SK-N-SH (cell line): Measurements from ENCODE around the gene HYAL1. TPM values are rescaled to one million over a fixed set of nuclear protein-coding genes. Genes with fewer than 3 reads are reported as not detected.

ENCODE experiments used
- CTCF ChIA-PET: fragments of 300-600, 350-600 bp; formaldehyde crosslinking; extraction: SDS; loops from one replicate; lab custom pipeline; 2021; lab: Yijun Ruan, JAX
- POLR2A ChIA-PET: fragments of 350-600 bp; sonication (Branson Sonifier 250); formaldehyde crosslinking; extraction: SDS; loops from one replicate; lab custom pipeline; 2020; ENCODE audit warnings: antibody characterized with exemption, inconsistent platforms; lab: Yijun Ruan, JAX
- DNase-seq: peaks from one replicate; pipeline ENCODE4 v3.0.0; 2012
- H2AFZ ChIP-seq: fragments of 200-600 bp; sonication (generic); 2 replicates; pipeline ENCODE4 v1.8.1; 2016; ENCODE audit warnings: antibody characterized with exemption, mild to moderate bottlenecking, low read depth
- H3F3A ChIP-seq: fragments of 200-600 bp; sonication (generic); replicated peaks from 2 replicates; pipeline ENCODE3; 2016; ENCODE audit warnings: antibody characterized with exemption, mild to moderate bottlenecking; ENCODE audit not compliant: insufficient read depth
- H3K27ac ChIP-seq, 2 experiments: fragments of 200-500 bp in 1 of 2; fragments of 200-600 bp in 1 of 2; sonication (Bioruptor generic) in 1 of 2; sonication (generic), shearing (Covaris generic) in 1 of 2; 2 replicates each; pipeline versions ENCODE4 v1.5.1 to v1.6.1; 2014 to 2016; ENCODE audit warnings: low read depth in 2 of 2, inconsistent platforms in 1 of 2, low read length in 1 of 2, mild to moderate bottlenecking in 1 of 2, mixed read lengths in 1 of 2
- H3K27me3 ChIP-seq: fragments of 200-600 bp; sonication (generic), shearing (Covaris generic); 2 replicates; pipeline ENCODE4 v1.6.1; 2016; ENCODE audit warnings: mixed run types; ENCODE audit not compliant: insufficient read depth
- H3K36me3 ChIP-seq, 2 experiments: fragments of 200-500 bp in 1 of 2; fragments of 200-600 bp in 1 of 2; sonication (Bioruptor generic) in 1 of 2; sonication (generic) in 1 of 2; replicated peaks in 1 of 2; 2 replicates each; pipeline versions ENCODE3 to v1.5.1; 2014 to 2016; ENCODE audit warnings: low read length in 1 of 2, mild to moderate bottlenecking in 1 of 2; ENCODE audit not compliant: insufficient read depth in 2 of 2, control insufficient read depth in 1 of 2
- H3K4me1 ChIP-seq, 2 experiments: fragments of 200-500 bp in 1 of 2; fragments of 200-600 bp in 1 of 2; sonication (Bioruptor generic) in 1 of 2; sonication (generic), shearing (Covaris generic) in 1 of 2; 2 replicates each; pipeline versions ENCODE4 v1.5.1 to v1.6.1; 2014 to 2016; ENCODE audit warnings: low read depth in 1 of 2, low read length in 1 of 2, mixed run types in 1 of 2; ENCODE audit not compliant: insufficient read depth in 2 of 2, control insufficient read depth in 1 of 2
- H3K4me2 ChIP-seq: fragments of 200-600 bp; sonication (generic), shearing (Covaris generic); 2 replicates; pipeline ENCODE4 v1.6.1; 2017; ENCODE audit warnings: mixed run types
- H3K4me3 ChIP-seq, 2 experiments: fragments of 200-500 bp in 1 of 2; fragments of 200-600 bp in 1 of 2; sonication (Bioruptor generic) in 1 of 2; sonication (generic), shearing (Covaris generic) in 1 of 2; 2 replicates each; pipeline versions ENCODE4 v1.5.1 to v1.8.1; 2014 to 2016; ENCODE audit warnings: low read depth in 2 of 2, inconsistent platforms in 1 of 2, low read length in 1 of 2, mild to moderate bottlenecking in 1 of 2, mixed read lengths in 1 of 2, moderate library complexity in 1 of 2
- H3K79me2 ChIP-seq: fragments of 200-600 bp; sonication (generic); 2 replicates; pipeline ENCODE4 v1.8.1; 2017; ENCODE audit warnings: mild to moderate bottlenecking; ENCODE audit not compliant: insufficient read depth
- H3K9ac ChIP-seq: fragments of 200-600 bp; sonication (generic); 2 replicates; pipeline ENCODE4 v1.6.1; 2017; ENCODE audit warnings: mixed run types
- H3K9me2 ChIP-seq: fragments of 200-600 bp; sonication (generic); 2 replicates; pipeline ENCODE4 v1.6.1; 2017; ENCODE audit warnings: mixed run types
- H3K9me3 ChIP-seq: fragments of 200-600 bp; sonication (generic); 2 replicates; pipeline ENCODE4 v1.6.1; 2017; ENCODE audit warnings: mixed run types, mild to moderate bottlenecking, moderate library complexity
- H4K20me1 ChIP-seq: fragments of 200-600 bp; sonication (generic); 2 replicates; pipeline ENCODE4 v1.6.1; 2017; ENCODE audit warnings: mild to moderate bottlenecking, mixed run types; ENCODE audit not compliant: insufficient read depth
- CHD2 ChIP-seq: fragments of 150-350 bp; IDR thresholded peaks from 2 replicates; pipeline ENCODE4 v1.6.1; 2018; ENCODE audit warnings: low read length; ENCODE audit not compliant: partially characterized antibody
- CTCF ChIP-seq: fragments of 200-600 bp; sonication (generic); IDR thresholded peaks from 2 replicates; pipeline ENCODE4 v1.6.1; 2017; ENCODE audit warnings: antibody characterized with exemption, mild to moderate bottlenecking, moderate library complexity
- ELF1 ChIP-seq: IDR thresholded peaks from 2 replicates; pipeline ENCODE4 v1.4.0; 2012
- EZH2phosphoT487 ChIP-seq: fragments of 200-600 bp; sonication (generic); IDR thresholded peaks from 2 replicates; pipeline ENCODE4 v1.6.1; 2017; ENCODE audit warnings: low read depth, mixed run types, mild to moderate bottlenecking, antibody characterized with exemption, moderate library complexity, borderline replicate concordance
- FOSL2 ChIP-seq: IDR thresholded peaks from 2 replicates; pipeline ENCODE4 v1.4.0; 2012; ENCODE audit warnings: low read depth, mild to moderate bottlenecking, moderate library complexity, borderline replicate concordance
- GABPA ChIP-seq: IDR thresholded peaks from 2 replicates; pipeline ENCODE4 v1.4.0; 2012; ENCODE audit warnings: low read depth, mild to moderate bottlenecking
- GATA2 ChIP-seq: sonication (generic); formaldehyde crosslinking; IDR thresholded peaks from 2 replicates; pipeline ENCODE4 v1.5.0; 2020; ENCODE audit warnings: mild to moderate bottlenecking, missing genetic modification reagents
- JUND ChIP-seq: IDR thresholded peaks from 2 replicates; pipeline ENCODE4 v1.4.0; 2012
- MEF2A ChIP-seq: IDR thresholded peaks from 2 replicates; pipeline ENCODE4 v1.4.0; 2012; ENCODE audit warnings: low read depth, borderline replicate concordance
- MXI1 ChIP-seq: IDR thresholded peaks from 2 replicates; pipeline ENCODE4 v1.6.1; 2012; ENCODE audit warnings: mild to moderate bottlenecking, low read depth, low read length, improper control_type of control experiment
- NRF1 ChIP-seq: IDR thresholded peaks from 2 replicates; pipeline ENCODE4 v1.6.1; 2012; ENCODE audit warnings: low read depth, mild to moderate bottlenecking, low read length
- POLR2AphosphoS5 ChIP-seq: IDR thresholded peaks from 2 replicates; pipeline ENCODE4 v1.6.1; 2012; ENCODE audit warnings: low read depth, low read length
- RAD21 ChIP-seq: IDR thresholded peaks from 2 replicates; pipeline ENCODE4 v1.6.1; 2012; ENCODE audit warnings: mild to moderate bottlenecking, low read length
- RFX5 ChIP-seq: IDR thresholded peaks from 2 replicates; pipeline ENCODE4 v1.6.1; 2012; ENCODE audit warnings: mild to moderate bottlenecking, improper control_type of control experiment, low read length
- RXRA ChIP-seq: IDR thresholded peaks from 2 replicates; pipeline ENCODE4 v1.4.0; 2012; ENCODE audit warnings: low read depth, mild to moderate bottlenecking, borderline replicate concordance
- SMC3 ChIP-seq: IDR thresholded peaks from 2 replicates; pipeline ENCODE4 v1.6.1; 2012; ENCODE audit warnings: low read depth, low read length, improper control_type of control experiment
- TAF1 ChIP-seq: IDR thresholded peaks from 2 replicates; pipeline ENCODE4 v1.6.1; 2012; ENCODE audit warnings: low read depth, mild to moderate bottlenecking, low read length, moderate library complexity, borderline replicate concordance
- TCF12 ChIP-seq: IDR thresholded peaks from 2 replicates; pipeline ENCODE4 v1.4.0; 2012
- TEAD4 ChIP-seq: IDR thresholded peaks from 2 replicates; pipeline ENCODE4 v1.4.0; 2012; ENCODE audit warnings: mild to moderate bottlenecking, borderline replicate concordance; ENCODE audit not compliant: insufficient read depth
- ZBTB33 ChIP-seq: IDR thresholded peaks from 2 replicates; pipeline ENCODE4 v1.4.0; 2012; ENCODE audit warnings: low read depth, borderline replicate concordance
- WGBS: methylation state at CpG from one replicate; pipeline ENCODE4 v1.1.6; 2017; ENCODE audit warnings: low lambda C conversion rate; 5-methylcytosine and 5-hydroxymethylcytosine counted together
- polyA plus RNA-seq, 3 experiments: library from polyadenylated mRNA; depleted of rRNA; stranded (reverse); fragments of >200 nt; gene quantifications; 2 replicates each; pipeline ENCODE4 v1.2.3, GENCODE V29; 2012
- TF ChIP-seq, protein P1 (sequence below): IDR thresholded peaks from 2 replicates; pipeline ENCODE4 v1.4.0; 2012; ENCODE audit warnings: low read depth

Gene HYAL1
- polyA plus RNA-seq, 1 of the 3 experiments (the other 2 are of a cell fraction) = 0.30 TPM

DNA sequence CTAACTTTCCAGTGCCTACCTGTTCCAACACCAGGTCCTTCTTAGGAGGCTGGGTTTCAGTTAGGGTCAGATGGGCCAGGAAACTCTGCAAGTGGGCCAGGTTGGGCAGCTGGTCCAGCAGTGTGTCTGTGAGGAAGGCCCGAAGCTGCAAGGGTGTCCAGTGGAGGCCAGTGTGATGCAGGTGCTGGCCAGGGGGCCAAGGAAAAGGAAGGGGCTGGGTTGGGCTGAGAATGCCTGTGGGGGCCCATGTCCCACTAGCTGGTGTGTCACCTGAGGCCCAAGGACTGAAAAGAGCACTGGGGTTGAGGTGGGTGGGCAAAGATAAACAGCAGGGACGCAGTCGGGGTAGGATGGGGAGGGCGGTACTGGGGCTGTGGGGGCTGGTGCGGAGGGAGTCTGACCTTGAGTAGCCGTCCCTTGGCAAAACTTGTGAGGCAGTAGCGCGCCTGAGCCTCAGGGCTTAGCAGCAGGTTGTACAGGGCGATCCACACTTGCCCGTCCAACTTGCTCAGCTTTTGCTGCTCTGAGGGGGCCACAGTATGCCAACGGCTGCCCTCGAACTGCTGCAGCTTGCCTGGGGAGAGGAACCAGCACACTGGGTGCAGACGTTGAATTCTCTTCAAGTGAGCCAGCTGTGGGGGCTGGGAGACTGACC, 38.7 kb upstream of the HYAL1 start:
- WGBS = 80% methylated on average over 6 of the region's 13 CpGs
- CTCF ChIA-PET = interaction anchor here (1.3 to 4.7 kb wide), 4 partner anchors 8 to 219 kb away, joined by 3 to 26 read pairs (median 5); partner anchors contain the start of gene NPRL2
- H2AFZ ChIP-seq = no peak overlapping the region

DNA sequence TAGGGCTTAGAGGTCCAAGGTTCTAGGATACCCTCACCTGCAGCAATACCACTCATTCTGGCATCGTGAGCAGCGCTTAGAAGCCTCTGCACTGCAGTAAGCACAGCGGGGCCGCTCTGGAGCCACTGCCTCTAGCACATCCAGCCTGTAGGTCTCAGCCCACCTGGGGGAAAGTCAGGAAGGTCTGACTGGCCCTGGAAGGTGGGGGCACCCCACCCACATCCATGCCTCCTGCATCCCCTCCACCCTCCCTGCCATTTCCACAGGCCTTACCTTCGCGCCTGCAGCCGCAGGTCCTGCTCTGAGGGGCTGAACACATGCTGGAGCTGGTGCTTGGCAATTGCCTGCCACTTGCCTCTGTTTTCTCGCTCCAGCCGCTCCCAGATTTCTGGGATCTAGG, 38.2 kb upstream of the HYAL1 start:
- Histone ChIP-seq H3K79me2 (peaks cover 15% of the 10 kb centered on the region), H4K20me1 (no peaks in the 10 kb centered on the region), H2AFZ (no peak overlapping the region), H3K4me3 (no peak overlapping the region), H3K4me2 (no peak overlapping the region), H3K9me2 (no peaks in the 10 kb centered on the region), H3K4me1 (peaks cover 5 to 14% of the 10 kb centered on the region in 2 experiments; a peak in 2 of 4 replicates), H3K27me3 (no peaks in the 10 kb centered on the region), H3K9me3 (no peaks in the 10 kb centered on the region), H3K9ac (no peak overlapping the region), H3F3A (no peaks in the 10 kb centered on the region), H3K36me3 (no peaks in the 10 kb centered on the region), H3K27ac (no peak overlapping the region)
- TF ChIP-seq FOSL2 (no peak), RXRA (no peak), TEAD4 (no peak), EZH2phosphoT487 (no peak), MXI1 (no peak), RAD21 (no peak), TAF1 (no peak), CTCF (no peak), RFX5 (no peak), CHD2 (no peak), TCF12 (no peak), NRF1 (no peak), JUND (no peak), GABPA (no peak), GATA2 (CRISPR knock-in tag) (no peak), MEF2A (no peak), ELF1 (no peak), POLR2AphosphoS5 (no peak)
- TF ChIP-seq, protein P1, sequence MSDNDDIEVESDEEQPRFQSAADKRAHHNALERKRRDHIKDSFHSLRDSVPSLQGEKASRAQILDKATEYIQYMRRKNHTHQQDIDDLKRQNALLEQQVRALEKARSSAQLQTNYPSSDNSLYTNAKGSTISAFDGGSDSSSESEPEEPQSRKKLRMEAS = no peak
- WGBS = 97% methylated on average over 7 of the region's 9 CpGs
- no peak for DNase-seq
- POLR2A ChIA-PET = no interaction called here
- CTCF ChIA-PET = interaction anchor here (1.3 to 4.7 kb wide), 3 partner anchors 9 to 220 kb away, joined by 3 to 26 read pairs (median 3); partner anchors contain the start of gene NPRL2

More for the DNA sequence above, 38.7 kb upstream of the HYAL1 start:
- Histone ChIP-seq H3K9ac (no peak overlapping the region), H3K4me2 (no peak overlapping the region), H3K9me3 (no peaks in the 10 kb centered on the region), H3K4me3 (no peak overlapping the region), H3K79me2 (peaks cover 9% of the 10 kb centered on the region; the same call in 1 of the 2 replicates), H3K27ac (no peak overlapping the region), H3K9me2 (no peaks in the 10 kb centered on the region), H3K36me3 (no peaks in the 10 kb centered on the region), H3K27me3 (no peaks in the 10 kb centered on the region), H4K20me1 (no peaks in the 10 kb centered on the region), H3F3A (no peaks in the 10 kb centered on the region), H3K4me1 (peaks cover 5 to 14% of the 10 kb centered on the region in 2 experiments; a peak in 2 of 4 replicates)
- POLR2A ChIA-PET = no interaction called here
- DNase-seq = no peak
- TF ChIP-seq SMC3 (no peak), ZBTB33 (no peak)
